Endothelial cell of umbilical vein (primary cell): ENCODE data around the gene KCTD11. TPM values are rescaled to one million over a fixed set of nuclear protein-coding genes. Genes with fewer than 3 reads are reported as not detected.

Experiments used
- BruUV-seq: library from RNA; stranded (reverse); fragments of 400-500 nt; replicated peaks from 2 replicates; lab custom pipeline; 2021; lab: Mats Ljungman, UMichigan
- CTCF ChIA-PET: fragments of 300-600, 350-600 bp; sonication (Branson Sonifier 250); formaldehyde crosslinking; loops from one replicate; lab custom pipeline; 2021; ENCODE audit warnings: antibody characterized with exemption, inconsistent platforms; lab: Charles Lee
- POLR2A ChIA-PET: fragments of 300-600, 350-600 bp; sonication (Branson Sonifier 250); formaldehyde crosslinking; loops from one replicate; lab custom pipeline; 2021; ENCODE audit warnings: antibody characterized with exemption, inconsistent platforms; lab: Charles Lee
- DNase-seq: peaks from one replicate; pipeline ENCODE4 v3.0.0-alpha.2; 2011; ENCODE audit warnings: low read depth, low spot score
- FAIRE-seq: peaks from 2 replicates; lab custom pipeline; 2011; peaks lifted over from hg19 to GRCh38; lab: Jason Lieb, UNC
- H2AFZ ChIP-seq: 2 replicates; pipeline ENCODE4 v1.6.0; 2012; ENCODE audit warnings: low read depth, low read length, control low read depth, inconsistent platforms
- H3K27ac ChIP-seq: 2 replicates; pipeline ENCODE4 v1.5.1; 2011; ENCODE audit warnings: low read depth, mild to moderate bottlenecking, control low read depth, low read length, moderate library complexity; ENCODE audit not compliant: insufficient read depth
- H3K27me3 ChIP-seq, 2 experiments: 2 replicates each; pipeline versions ENCODE4 v1.6.0 to v1.6.1; 2011; ENCODE audit warnings: low read length in 2 of 2, mixed read lengths in 1 of 2; ENCODE audit not compliant: control insufficient read depth in 2 of 2, insufficient read depth in 2 of 2
- H3K36me3 ChIP-seq, 2 experiments: 2 replicates in 1 of 2; 3 replicates in 1 of 2; pipeline ENCODE4 v1.5.1; 2011; ENCODE audit warnings: low read length in 2 of 2, mild to moderate bottlenecking in 1 of 2, moderate library complexity in 1 of 2; ENCODE audit not compliant: control insufficient read depth in 2 of 2, insufficient read depth in 2 of 2; ENCODE audit errors: extremely low read depth in 1 of 2
- H3K4me1 ChIP-seq: 3 replicates; pipeline ENCODE4 v1.5.1; 2011; ENCODE audit warnings: mild to moderate bottlenecking, low read length; ENCODE audit not compliant: control insufficient read depth, insufficient read depth; ENCODE audit errors: extremely low read depth
- H3K4me2 ChIP-seq: 2 replicates; pipeline ENCODE4 v1.6.1; 2011; ENCODE audit warnings: low read length, control low read depth, mixed read lengths; ENCODE audit not compliant: insufficient read depth
- H3K4me3 ChIP-seq, 3 experiments: fragments of 200-600 bp in 1 of 3; sonication (generic), shearing (Covaris generic) in 1 of 3; replicated peaks in 1 of 3; 2 replicates each; pipeline ENCODE4 v1.5.1; 2011 to 2016; ENCODE audit warnings: control low read depth in 3 of 3, low read length in 3 of 3, mild to moderate bottlenecking in 2 of 3, inconsistent platforms in 1 of 3, low read depth in 1 of 3, moderate library complexity in 1 of 3; ENCODE audit not compliant: insufficient read depth in 1 of 3
- H3K79me2 ChIP-seq: 2 replicates; pipeline ENCODE4 v1.6.0; 2012; ENCODE audit warnings: low read length, inconsistent platforms; ENCODE audit not compliant: control insufficient read depth, insufficient read depth
- H3K9ac ChIP-seq: replicated peaks from 2 replicates; pipeline ENCODE3; 2011; ENCODE audit warnings: low read length, control low read depth; ENCODE audit not compliant: insufficient read depth; ENCODE audit errors: extremely low read depth
- H3K9me1 ChIP-seq: replicated peaks from 3 replicates; pipeline ENCODE4 v1.6.0; 2011; ENCODE audit warnings: mild to moderate bottlenecking, low read length; ENCODE audit not compliant: control insufficient read depth, insufficient read depth; ENCODE audit errors: extremely low read depth
- H3K9me3 ChIP-seq: replicated peaks from 2 replicates; pipeline ENCODE4 v1.5.1; 2012; ENCODE audit warnings: low read length, inconsistent platforms; ENCODE audit not compliant: control insufficient read depth, insufficient read depth
- H4K20me1 ChIP-seq: replicated peaks from 2 replicates; pipeline ENCODE3; 2011; ENCODE audit warnings: mild to moderate bottlenecking, low read length; ENCODE audit not compliant: control insufficient read depth, insufficient read depth; ENCODE audit errors: extremely low read depth
- JUN ChIP-seq: IDR thresholded peaks from 2 replicates; pipeline ENCODE4 v1.6.1; 2011; ENCODE audit warnings: borderline replicate concordance, low read depth; ENCODE audit not compliant: insufficient read length, insufficient read depth
- MYC ChIP-seq: IDR thresholded peaks from one replicate; pipeline ENCODE4 v1.6.1; 2011; ENCODE audit warnings: mild to moderate bottlenecking, low read depth, low read length
- POLR2A ChIP-seq: IDR thresholded peaks from 2 replicates; pipeline ENCODE4 v1.6.1; 2012; ENCODE audit warnings: low read depth, mild to moderate bottlenecking, control low read depth, low read length
- POLR2AphosphoS5 ChIP-seq: IDR thresholded peaks from 2 replicates; pipeline ENCODE4 v1.6.1; 2012; ENCODE audit warnings: low read depth, mild to moderate bottlenecking, control low read depth, low read length, moderate library complexity; ENCODE audit not compliant: insufficient read depth
- dilution Hi-C: fragments of 300-500 bp; cut with MboI; formaldehyde crosslinking; loops from one replicate; pipeline ENCODE4 v1.15.0; 2019; ENCODE audit warnings: low sequenced_read_pairs; ENCODE audit not compliant: extremely low pct_ligation_motif_present
- intact Hi-C: fragments of 100-400 bp; cut with micrococcal nuclease; formaldehyde crosslinking; loops from one replicate; pipeline ENCODE4 v1.10.0; 2022
- polyA plus RNA-seq, 4 experiments: library from polyadenylated mRNA; depleted of rRNA in 3 of 4; stranded (reverse) in 3 of 4; unstranded in 1 of 4; fragments of >200 nt; gene quantifications; 2 replicates each; pipeline versions ENCODE4 v1.2.1 to v1.2.3, GENCODE V29; 2011 to 2012; ENCODE audit warnings: missing spikeins in 1 of 4
- total RNA-seq: library from RNA; stranded (reverse); gene quantifications from 2 replicates; pipeline ENCODE4 v1.2.3, GENCODE V29; 2021
- TF ChIP-seq, protein P1 (sequence below), 2 donors: IDR thresholded peaks; 1 replicate in 1 of 2; 2 replicates in 1 of 2; pipeline ENCODE4 v1.5.1; 2011; ENCODE audit warnings: low read length in 2 of 2, mild to moderate bottlenecking in 2 of 2, moderate library complexity in 2 of 2, control low read depth in 1 of 2, inconsistent platforms in 1 of 2, low read depth in 1 of 2; ENCODE audit not compliant: insufficient read depth in 1 of 2; ENCODE audit errors: extremely low read depth in 1 of 2

KCTD11 gene
- total and polyA plus RNA-seq, 2 donors (not counting 3 experiments of a cell fraction or from before 2014, with no cell fraction given) = 3.8 to 6.5 TPM

DNA sequence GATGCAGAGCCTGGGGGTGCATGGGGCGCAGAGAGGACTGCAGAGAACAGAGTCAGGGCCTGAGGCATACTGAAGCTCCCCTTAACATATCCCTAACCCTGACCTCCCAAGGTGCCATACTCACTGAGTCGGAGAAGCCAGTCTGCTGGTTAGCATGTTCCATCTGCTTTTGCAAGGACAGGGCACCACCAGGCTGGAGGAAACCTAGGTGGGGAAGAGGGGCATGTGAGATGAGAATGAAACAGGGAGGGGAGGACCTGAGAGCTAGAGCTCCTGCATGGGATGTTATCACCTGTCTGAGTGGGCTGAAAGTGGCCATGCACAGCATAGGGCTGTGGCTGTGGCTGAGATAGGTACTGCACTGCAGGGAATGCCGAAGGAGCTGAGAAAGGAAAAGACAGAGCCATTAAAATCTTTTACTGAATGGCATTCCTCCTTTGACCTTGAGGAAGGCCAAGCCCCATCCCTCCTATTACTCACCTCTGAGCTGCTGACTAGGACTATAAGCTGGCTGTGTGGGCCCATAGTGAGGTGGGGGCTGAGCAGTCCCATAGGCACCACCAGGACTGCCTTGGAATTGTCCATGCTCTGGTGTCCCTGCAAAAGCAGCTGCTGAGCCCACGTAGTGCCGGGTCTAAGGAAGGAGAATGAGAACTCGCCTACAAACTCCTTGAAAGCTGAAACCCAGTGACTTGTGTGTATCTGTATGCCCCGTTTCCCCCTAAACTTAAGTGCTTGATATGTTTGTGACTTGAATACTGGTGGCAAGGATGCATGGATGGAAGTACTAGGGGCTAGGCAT lies 38.7 kb upstream of the KCTD11 start:
- H3K9me3 ChIP-seq = no peaks in the 10 kb centered on the region
- no peak overlapping the region for H3K9ac ChIP-seq
- peaks cover 40% of the 10 kb centered on the region for H3K79me2 ChIP-seq
- CTCF ChIA-PET = interaction anchor here (1.0 to 1.8 kb wide), 4 partner anchors 16 to 268 kb away, joined by 3 to 10 read pairs (median 6); partner anchors contain the start of genes NEURL4 and SLC2A4
- no peak overlapping the region for H3K27ac ChIP-seq
- H3K36me3 ChIP-seq = peaks cover 31 to 46% of the 10 kb centered on the region in 2 experiments
- dilution Hi-C loops = no loop called here
- no peak overlapping the region for H3K4me3 ChIP-seq
- no peaks in the 10 kb centered on the region for H3K27me3 ChIP-seq
- peaks cover 36% of the 10 kb centered on the region for H3K4me1 ChIP-seq
- no TSS peak for BruUV-seq
- intact Hi-C loops = no loop called here
- TF ChIP-seq POLR2A (peak; percentile 42), JUN (no peak), MYC (no peak), POLR2AphosphoS5 (peak; percentile 62)
- TF ChIP-seq, protein P1, sequence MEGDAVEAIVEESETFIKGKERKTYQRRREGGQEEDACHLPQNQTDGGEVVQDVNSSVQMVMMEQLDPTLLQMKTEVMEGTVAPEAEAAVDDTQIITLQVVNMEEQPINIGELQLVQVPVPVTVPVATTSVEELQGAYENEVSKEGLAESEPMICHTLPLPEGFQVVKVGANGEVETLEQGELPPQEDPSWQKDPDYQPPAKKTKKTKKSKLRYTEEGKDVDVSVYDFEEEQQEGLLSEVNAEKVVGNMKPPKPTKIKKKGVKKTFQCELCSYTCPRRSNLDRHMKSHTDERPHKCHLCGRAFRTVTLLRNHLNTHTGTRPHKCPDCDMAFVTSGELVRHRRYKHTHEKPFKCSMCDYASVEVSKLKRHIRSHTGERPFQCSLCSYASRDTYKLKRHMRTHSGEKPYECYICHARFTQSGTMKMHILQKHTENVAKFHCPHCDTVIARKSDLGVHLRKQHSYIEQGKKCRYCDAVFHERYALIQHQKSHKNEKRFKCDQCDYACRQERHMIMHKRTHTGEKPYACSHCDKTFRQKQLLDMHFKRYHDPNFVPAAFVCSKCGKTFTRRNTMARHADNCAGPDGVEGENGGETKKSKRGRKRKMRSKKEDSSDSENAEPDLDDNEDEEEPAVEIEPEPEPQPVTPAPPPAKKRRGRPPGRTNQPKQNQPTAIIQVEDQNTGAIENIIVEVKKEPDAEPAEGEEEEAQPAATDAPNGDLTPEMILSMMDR (IDR thresholded peaks at IDR 0.05; ENCODE audit: extremely low read depth in 1 of 2, insufficient read depth in 1 of 2, low read depth in 1 of 2, low read length in 2 of 2) = peak in 1 of 2 donors; percentile 7
- FAIRE-seq (no peak), DNase-seq (no peak)
- H3K9me1 ChIP-seq = no peaks in the 10 kb centered on the region
- H2AFZ ChIP-seq = no peak overlapping the region
- POLR2A ChIA-PET = no interaction called here
- H3K4me2 ChIP-seq = peak overlapping the region; percentile 60
- H4K20me1 ChIP-seq = peaks cover 4% of the 10 kb centered on the region
